ENCODE results near the gene GALNT17. TPM values are rescaled to one million over a fixed set of nuclear protein-coding genes. Genes with fewer than 3 reads are reported as not detected.

GALNT17 gene
- total and polyA plus RNA-seq, 4 donors, result 2.8 to 10.8 (median 7.4) TPM

DNA sequence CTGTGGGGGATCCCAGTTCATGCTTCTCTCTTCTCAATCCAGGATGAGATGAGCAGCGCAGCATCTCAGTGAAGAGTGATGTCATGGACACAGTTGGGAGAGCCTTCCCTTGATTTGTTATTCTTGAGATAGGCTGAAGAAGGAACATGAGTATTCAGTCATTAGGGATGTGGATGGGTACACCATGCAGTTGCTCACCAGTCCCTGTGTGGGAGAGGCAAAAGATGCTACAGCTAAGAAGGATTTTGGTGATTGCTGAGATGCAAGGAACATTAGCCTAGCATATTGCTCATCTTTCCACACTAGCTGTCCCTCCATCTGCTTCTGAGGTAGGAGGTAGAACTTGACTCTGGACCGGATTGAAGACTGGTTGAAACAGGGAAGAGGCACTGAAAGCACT is 179.6 kb downstream of the GALNT17 start:
- Histone ChIP-seq H3K27ac (ENCODE audit: low read depth in 1 of 2, low read length in 1 of 2) (no peak overlapping the region), H3K9ac (ENCODE audit: insufficient read depth in 1 of 2, low read length in 2 of 2) (no peak overlapping the region), H3K4me1 (ENCODE audit: control insufficient read depth in 5 of 5, insufficient read depth in 5 of 5, low read length in 5 of 5) (peaks cover 0 to 6% (median 3%) of the 10 kb centered on the region in 5 donors), H3K4me3 (no peak overlapping the region), H3K36me3 (ENCODE audit: control insufficient read depth in 4 of 4, insufficient read depth in 4 of 4, low read length in 4 of 4) (no peaks in the 10 kb centered on the region), H3K27me3 (ENCODE audit: control insufficient read depth in 3 of 3, insufficient read depth in 3 of 3, low read length in 2 of 3) (no peaks in the 10 kb centered on the region), H3K9me3 (ENCODE audit: control insufficient read depth in 4 of 4, insufficient read depth in 3 of 4, low read length in 3 of 4) (peaks cover 0 to 10% (median 5%) of the 10 kb centered on the region in 4 donors)
- TF ChIP-seq, protein P1, sequence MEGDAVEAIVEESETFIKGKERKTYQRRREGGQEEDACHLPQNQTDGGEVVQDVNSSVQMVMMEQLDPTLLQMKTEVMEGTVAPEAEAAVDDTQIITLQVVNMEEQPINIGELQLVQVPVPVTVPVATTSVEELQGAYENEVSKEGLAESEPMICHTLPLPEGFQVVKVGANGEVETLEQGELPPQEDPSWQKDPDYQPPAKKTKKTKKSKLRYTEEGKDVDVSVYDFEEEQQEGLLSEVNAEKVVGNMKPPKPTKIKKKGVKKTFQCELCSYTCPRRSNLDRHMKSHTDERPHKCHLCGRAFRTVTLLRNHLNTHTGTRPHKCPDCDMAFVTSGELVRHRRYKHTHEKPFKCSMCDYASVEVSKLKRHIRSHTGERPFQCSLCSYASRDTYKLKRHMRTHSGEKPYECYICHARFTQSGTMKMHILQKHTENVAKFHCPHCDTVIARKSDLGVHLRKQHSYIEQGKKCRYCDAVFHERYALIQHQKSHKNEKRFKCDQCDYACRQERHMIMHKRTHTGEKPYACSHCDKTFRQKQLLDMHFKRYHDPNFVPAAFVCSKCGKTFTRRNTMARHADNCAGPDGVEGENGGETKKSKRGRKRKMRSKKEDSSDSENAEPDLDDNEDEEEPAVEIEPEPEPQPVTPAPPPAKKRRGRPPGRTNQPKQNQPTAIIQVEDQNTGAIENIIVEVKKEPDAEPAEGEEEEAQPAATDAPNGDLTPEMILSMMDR (IDR thresholded peaks at IDR 0.05; ENCODE audit: control extremely low read depth, extremely low read depth), result no peak
- DNase-seq, result no peak
- no peak for ATAC-seq (ENCODE audit: insufficient read depth, low FRiP score)
- WGBS, 2 donors, result 59 to 89% methylated on average over 2 of the region's 2 CpGs

DNA sequence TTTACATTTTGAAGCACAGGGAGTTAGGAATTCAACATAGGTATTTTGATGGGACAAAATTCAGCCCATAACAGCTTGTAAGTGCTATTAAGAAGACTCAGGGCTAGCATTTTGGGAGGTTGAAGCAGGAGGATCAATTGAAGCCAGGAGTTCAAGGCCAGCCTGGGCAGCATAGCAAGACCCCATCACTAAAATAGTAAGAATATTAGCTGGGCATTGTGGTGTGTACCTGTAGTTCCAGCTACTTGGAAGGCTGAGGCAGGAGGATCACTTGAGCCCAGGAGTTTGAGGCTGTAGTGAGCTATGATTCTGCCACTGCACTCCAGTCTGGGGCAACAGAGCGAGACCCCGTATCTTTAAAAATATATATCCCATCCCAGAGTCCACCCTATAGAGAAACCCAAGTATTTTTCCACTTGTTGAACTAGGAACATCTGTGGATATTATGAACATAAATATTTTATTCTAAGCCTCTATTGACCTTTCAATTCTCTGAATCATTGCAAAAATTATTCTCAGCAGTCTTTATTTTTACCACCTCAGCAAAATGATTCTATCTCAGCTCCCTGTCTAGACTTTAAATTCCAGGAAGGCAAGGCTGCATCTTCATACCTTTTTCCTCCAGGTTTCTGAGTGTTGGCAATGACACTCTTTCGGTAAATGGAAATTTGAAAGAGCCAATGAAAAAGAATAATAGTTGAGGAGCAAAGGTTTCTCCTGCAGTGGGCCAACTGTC is 181.0 kb downstream of the GALNT17 start:
- no peak overlapping the region for H3K27ac ChIP-seq (ENCODE audit: low read depth in 1 of 2, low read length in 1 of 2)
- 93% methylated on average over 3 of the region's 3 CpGs for WGBS, 2 donors
- no peak for DNase-seq
- no peaks in the 10 kb centered on the region for H3K27me3 ChIP-seq (ENCODE audit: control insufficient read depth in 3 of 3, insufficient read depth in 3 of 3, low read length in 2 of 3)
- H3K36me3 ChIP-seq (ENCODE audit: control insufficient read depth in 4 of 4, insufficient read depth in 4 of 4, low read length in 4 of 4), result no peaks in the 10 kb centered on the region
- H3K4me1 ChIP-seq (ENCODE audit: control insufficient read depth in 5 of 5, insufficient read depth in 5 of 5, low read length in 5 of 5), result peaks cover 0 to 6% (median 0%) of the 10 kb centered on the region in 5 donors
- H3K9me3 ChIP-seq (ENCODE audit: control insufficient read depth in 4 of 4, insufficient read depth in 3 of 4, low read length in 3 of 4), result peaks cover 0 to 10% (median 5%) of the 10 kb centered on the region in 4 donors
- no peak overlapping the region for H3K4me3 ChIP-seq
- ATAC-seq (ENCODE audit: insufficient read depth, low FRiP score), result no peak
- no peak overlapping the region for H3K9ac ChIP-seq (ENCODE audit: insufficient read depth in 1 of 2, low read length in 2 of 2)
- TF ChIP-seq, protein P1 (IDR thresholded peaks at IDR 0.05; ENCODE audit: control extremely low read depth, extremely low read depth), result no peak

DNA sequence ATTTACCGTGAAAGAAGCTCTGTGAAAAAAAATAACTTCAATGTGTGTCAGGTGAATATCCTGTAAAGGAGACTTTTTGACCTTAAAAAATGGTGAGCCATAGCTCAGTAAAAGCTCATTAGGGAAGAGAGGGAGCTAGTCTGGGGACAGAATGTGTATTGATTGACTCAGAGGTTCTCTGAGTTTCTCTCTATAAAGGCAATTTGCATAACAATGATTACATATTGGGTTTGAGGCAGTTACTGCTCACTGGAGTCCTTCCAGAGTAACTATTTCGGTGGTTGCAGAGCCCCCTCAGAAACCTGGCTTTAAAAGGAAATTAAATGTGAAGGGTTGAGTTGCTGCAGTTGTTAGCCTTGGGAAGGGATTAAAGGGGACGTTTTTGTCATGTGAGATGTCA is 181.6 kb downstream of the GALNT17 start:
- no peak for DNase-seq
- no peaks in the 10 kb centered on the region for H3K27me3 ChIP-seq (ENCODE audit: control insufficient read depth in 3 of 3, insufficient read depth in 3 of 3, low read length in 2 of 3)
- ATAC-seq (ENCODE audit: insufficient read depth, low FRiP score), result no peak
- H3K27ac ChIP-seq (ENCODE audit: low read depth in 1 of 2, low read length in 1 of 2), result no peak overlapping the region
- no peak overlapping the region for H3K4me3 ChIP-seq
- H3K4me1 ChIP-seq (ENCODE audit: control insufficient read depth in 5 of 5, insufficient read depth in 5 of 5, low read length in 5 of 5), result no peaks in the 10 kb centered on the region
- H3K9me3 ChIP-seq (ENCODE audit: control insufficient read depth in 4 of 4, insufficient read depth in 3 of 4, low read length in 3 of 4), result peaks cover 0 to 10% (median 5%) of the 10 kb centered on the region in 4 donors
- 46 to 57% methylated on average over 3 of the region's 3 CpGs for WGBS, 2 donors
- no peaks in the 10 kb centered on the region for H3K36me3 ChIP-seq (ENCODE audit: control insufficient read depth in 4 of 4, insufficient read depth in 4 of 4, low read length in 4 of 4)
- H3K9ac ChIP-seq (ENCODE audit: insufficient read depth in 1 of 2, low read length in 2 of 2), result no peak overlapping the region
- TF ChIP-seq, protein P1 (IDR thresholded peaks at IDR 0.05; ENCODE audit: control extremely low read depth, extremely low read depth), result no peak

All from lung (tissue), 12 donors.